HCT116 (cell line): Measurements from ENCODE around the gene ORC6.

Experiments
- CBX3 ChIP-seq: IDR thresholded peaks from 2 replicates; pipeline ENCODE4 v1.6.1; 2012; ENCODE audit warnings: low read depth
- CTCF ChIP-seq, 3 experiments: fragments of 200-600 bp in 1 of 3; sonication (generic) in 1 of 3; IDR thresholded peaks in 2 of 3; conservative IDR thresholded peaks in 1 of 3; 2 replicates each; pipeline ENCODE4 v1.5.1; 2012 to 2017; ENCODE audit warnings: low read depth in 2 of 3, low read length in 2 of 3, antibody characterized with exemption in 1 of 3, borderline replicate concordance in 1 of 3, control low read depth in 1 of 3, mild to moderate bottlenecking in 1 of 3, mixed read lengths in 1 of 3, mixed run types in 1 of 3, moderate library complexity in 1 of 3; ENCODE audit not compliant: insufficient read depth in 1 of 3
- EGR1 ChIP-seq: IDR thresholded peaks from 2 replicates; pipeline ENCODE4 v1.6.1; 2012; ENCODE audit warnings: low read depth
- EZH2 ChIP-seq: fragments of 200-600 bp; sonication (generic); IDR thresholded peaks from 2 replicates; pipeline ENCODE4 v1.6.1; 2017; ENCODE audit warnings: antibody characterized with exemption, mixed run types
- EZH2phosphoT487 ChIP-seq: fragments of 200-600 bp; IDR thresholded peaks from 2 replicates; pipeline ENCODE4 v1.6.1; 2018; ENCODE audit warnings: antibody characterized with exemption, borderline replicate concordance
- MAX ChIP-seq: IDR thresholded peaks from 2 replicates; pipeline ENCODE4 v1.6.1; 2012
- POLR2A ChIP-seq: IDR thresholded peaks from 2 replicates; pipeline ENCODE4 v1.7.0; 2011; ENCODE audit warnings: borderline replicate concordance; ENCODE audit not compliant: insufficient read depth, insufficient read length; ENCODE audit errors: extremely low read depth
- POLR2AphosphoS5 ChIP-seq: IDR thresholded peaks from 2 replicates; pipeline ENCODE4 v1.6.1; 2011; ENCODE audit warnings: mild to moderate bottlenecking, low read depth, low read length, moderate library complexity
- RAD21 ChIP-seq: IDR thresholded peaks from 2 replicates; pipeline ENCODE4 v1.6.1; 2012; ENCODE audit warnings: low read depth, mild to moderate bottlenecking
- REST ChIP-seq: IDR thresholded peaks from 2 replicates; pipeline ENCODE4 v1.6.1; 2012; ENCODE audit warnings: low read depth
- SIN3A ChIP-seq: IDR thresholded peaks from 2 replicates; pipeline ENCODE4 v1.6.1; 2012; ENCODE audit warnings: low read depth
- TCF7L2 ChIP-seq: IDR thresholded peaks from 2 replicates; pipeline ENCODE4 v1.7.0; 2011; ENCODE audit warnings: borderline replicate concordance, inconsistent platforms; ENCODE audit not compliant: insufficient read depth, insufficient read length; ENCODE audit errors: extremely low read depth
- YY1 ChIP-seq: IDR thresholded peaks from 2 replicates; pipeline ENCODE4 v1.6.1; 2011; ENCODE audit warnings: low read length, low read depth, moderate library complexity, mild to moderate bottlenecking; ENCODE audit not compliant: insufficient replicate concordance; ENCODE audit errors: extremely low read depth
- ZBTB33 ChIP-seq: IDR thresholded peaks from 2 replicates; pipeline ENCODE4 v1.6.1; 2011; ENCODE audit warnings: mild to moderate bottlenecking, low read length, moderate library complexity; ENCODE audit not compliant: insufficient replicate concordance; ENCODE audit errors: extremely low read depth

- TF ChIP-seq CTCF (IDR thresholded peaks at IDR 0.05 in 2 of 3, conservative IDR thresholded peaks at IDR 0.05 in 1 of 3; ENCODE audit: borderline replicate concordance in 1 of 3, insufficient read depth in 1 of 3, low read depth in 2 of 3, low read length in 2 of 3) (no peak), EZH2 (no peak), POLR2A (no peak), MAX (no peak), REST (no peak), SIN3A (no peak), EGR1 (no peak), YY1 (no peak), CBX3 (no peak), TCF7L2 (no peak), POLR2AphosphoS5 (no peak), EZH2phosphoT487 (no peak), ZBTB33 (no peak), RAD21 (no peak)
Measured at GRCh38 chr16:46651305-46651704, 38.2 kb upstream of the ORC6 start.
